ENCODE data around the gene DENND5A. TPM values are rescaled to one million over a fixed set of nuclear protein-coding genes. Genes with fewer than 3 reads are reported as not detected.

The DENND5A gene
- 15.0 TPM for polyA plus RNA-seq (2012; ENCODE audit: insufficient read depth, insufficient read length, low read depth)

DNA sequence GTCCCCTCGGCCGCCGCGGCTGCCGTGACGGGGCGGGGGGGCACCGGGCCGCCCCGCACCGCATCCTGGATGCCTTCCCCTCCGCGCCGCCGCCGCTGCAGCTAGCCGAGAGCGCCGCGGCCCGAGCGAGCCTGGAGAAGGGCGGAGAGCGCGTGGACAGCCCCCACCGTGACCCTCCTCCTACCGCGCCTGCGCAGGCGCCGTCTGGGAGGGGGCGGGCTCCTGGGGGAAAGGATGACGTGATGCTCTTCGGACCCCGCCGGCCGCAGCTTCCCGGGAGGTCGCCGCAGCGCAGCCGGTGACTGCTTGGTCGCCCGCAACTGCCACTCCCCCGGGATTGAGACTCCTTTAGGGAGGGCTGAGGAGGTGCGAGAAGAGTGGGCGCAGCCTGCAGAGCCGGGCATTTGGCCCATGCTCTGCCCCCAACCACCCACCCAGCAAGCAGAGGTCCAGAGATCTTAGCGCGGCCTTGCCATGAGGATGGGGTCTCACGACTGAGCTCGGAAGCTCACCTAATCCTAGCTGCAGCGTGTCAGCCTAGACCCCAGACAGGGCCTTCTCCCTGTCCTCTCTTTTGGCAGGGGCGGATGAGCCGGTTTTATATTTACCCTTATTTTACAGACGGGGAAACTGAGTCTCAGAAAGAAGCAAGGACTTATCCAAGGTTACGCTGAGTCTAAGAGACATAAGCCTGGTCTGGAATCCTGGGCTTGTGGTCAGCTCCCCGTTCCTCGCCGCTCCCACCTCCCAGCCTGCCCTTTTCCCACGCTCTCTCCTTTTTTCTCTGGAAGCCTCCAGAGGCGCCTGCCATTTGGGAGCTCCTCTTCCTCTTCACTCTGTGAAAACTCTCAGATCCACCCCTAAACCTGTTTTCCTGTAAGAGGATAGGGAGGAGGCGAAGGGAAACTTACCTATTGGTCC lies at the start of gene DENND5A:
TSS of gene DENND5A (minus strand) at position 140 of the 921 bp plus-strand sequence. CDS start 281 bp downstream, outside the sequence.
- peak within 1 kb of the TSS; percentile 77 for H3K4me3 ChIP-seq (ENCODE audit: low read depth, low read length)
- H3K9me3 ChIP-seq: no peaks in the 10 kb centered on the region
- DNase-seq: peak; percentile 86
- no peaks in the 10 kb centered on the region for H3K36me3 ChIP-seq
- no peaks in the 10 kb centered on the region for H3K4me1 ChIP-seq
- TF ChIP-seq, protein P1, sequence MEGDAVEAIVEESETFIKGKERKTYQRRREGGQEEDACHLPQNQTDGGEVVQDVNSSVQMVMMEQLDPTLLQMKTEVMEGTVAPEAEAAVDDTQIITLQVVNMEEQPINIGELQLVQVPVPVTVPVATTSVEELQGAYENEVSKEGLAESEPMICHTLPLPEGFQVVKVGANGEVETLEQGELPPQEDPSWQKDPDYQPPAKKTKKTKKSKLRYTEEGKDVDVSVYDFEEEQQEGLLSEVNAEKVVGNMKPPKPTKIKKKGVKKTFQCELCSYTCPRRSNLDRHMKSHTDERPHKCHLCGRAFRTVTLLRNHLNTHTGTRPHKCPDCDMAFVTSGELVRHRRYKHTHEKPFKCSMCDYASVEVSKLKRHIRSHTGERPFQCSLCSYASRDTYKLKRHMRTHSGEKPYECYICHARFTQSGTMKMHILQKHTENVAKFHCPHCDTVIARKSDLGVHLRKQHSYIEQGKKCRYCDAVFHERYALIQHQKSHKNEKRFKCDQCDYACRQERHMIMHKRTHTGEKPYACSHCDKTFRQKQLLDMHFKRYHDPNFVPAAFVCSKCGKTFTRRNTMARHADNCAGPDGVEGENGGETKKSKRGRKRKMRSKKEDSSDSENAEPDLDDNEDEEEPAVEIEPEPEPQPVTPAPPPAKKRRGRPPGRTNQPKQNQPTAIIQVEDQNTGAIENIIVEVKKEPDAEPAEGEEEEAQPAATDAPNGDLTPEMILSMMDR (IDR thresholded peaks at IDR 0.05; ENCODE audit: low read depth, low read length): no peak
- H3K27me3 ChIP-seq: no peaks in the 10 kb centered on the region

DNA sequence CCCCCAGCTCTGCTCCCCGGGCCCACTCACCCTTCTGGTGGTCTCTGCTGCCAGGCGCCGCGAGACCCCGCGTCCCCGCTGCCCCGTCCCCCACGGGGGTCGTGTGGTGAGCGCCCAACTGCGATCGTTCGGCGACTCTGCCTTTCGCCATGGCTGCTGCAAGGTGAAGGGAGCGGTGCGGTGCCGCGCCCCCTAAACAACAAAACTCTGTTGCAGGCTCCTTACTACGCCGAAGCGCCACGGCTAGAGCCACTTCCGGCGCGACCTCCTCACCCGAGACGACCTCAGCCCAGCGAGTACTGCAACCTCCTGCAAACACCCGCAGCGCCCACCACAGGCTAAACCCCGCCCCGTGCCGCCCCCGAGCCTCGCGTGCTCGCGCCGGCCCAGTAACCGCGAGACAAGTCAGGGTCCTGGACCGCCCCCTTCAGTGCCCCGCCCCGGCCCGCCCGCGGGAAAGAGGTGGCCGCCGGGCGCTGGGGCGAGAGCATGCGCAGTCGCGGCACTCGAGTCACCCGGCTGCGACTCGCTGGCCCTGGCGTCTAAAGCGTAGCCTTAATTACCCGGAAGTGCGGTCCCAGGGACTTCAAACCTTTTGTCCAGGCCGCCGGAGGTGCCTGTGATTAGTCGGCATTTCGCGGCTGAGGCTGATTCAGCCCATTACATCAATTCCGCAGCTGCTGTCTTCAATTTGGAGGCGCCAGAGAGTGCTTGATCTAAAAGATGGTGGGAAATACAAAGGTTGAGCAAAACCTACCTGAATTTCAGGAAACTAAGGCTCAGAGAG lies 49.3 kb upstream of the DENND5A start, which contains the start of gene TMEM41B:
TSS of gene TMEM41B (minus strand) at position 303 of the 787 bp plus-strand sequence. CDS start at position 151, 152 bp downstream.
- TF ChIP-seq, protein P1 (IDR thresholded peaks at IDR 0.05; ENCODE audit: low read depth, low read length): no peak
- peak; percentile 97 for DNase-seq
- Histone ChIP-seq H3K27me3 (no peaks in the 10 kb centered on the region), H3K9me3 (no peaks in the 10 kb centered on the region), H3K4me3 (ENCODE audit: low read depth, low read length) (peak within 1 kb of the TSS; percentile 71), H3K36me3 (no peaks in the 10 kb centered on the region), H3K4me1 (0 out of 2 replicates have a peak, but pooled peaks cover 2% of the 10 kb centered on the region)

DNA sequence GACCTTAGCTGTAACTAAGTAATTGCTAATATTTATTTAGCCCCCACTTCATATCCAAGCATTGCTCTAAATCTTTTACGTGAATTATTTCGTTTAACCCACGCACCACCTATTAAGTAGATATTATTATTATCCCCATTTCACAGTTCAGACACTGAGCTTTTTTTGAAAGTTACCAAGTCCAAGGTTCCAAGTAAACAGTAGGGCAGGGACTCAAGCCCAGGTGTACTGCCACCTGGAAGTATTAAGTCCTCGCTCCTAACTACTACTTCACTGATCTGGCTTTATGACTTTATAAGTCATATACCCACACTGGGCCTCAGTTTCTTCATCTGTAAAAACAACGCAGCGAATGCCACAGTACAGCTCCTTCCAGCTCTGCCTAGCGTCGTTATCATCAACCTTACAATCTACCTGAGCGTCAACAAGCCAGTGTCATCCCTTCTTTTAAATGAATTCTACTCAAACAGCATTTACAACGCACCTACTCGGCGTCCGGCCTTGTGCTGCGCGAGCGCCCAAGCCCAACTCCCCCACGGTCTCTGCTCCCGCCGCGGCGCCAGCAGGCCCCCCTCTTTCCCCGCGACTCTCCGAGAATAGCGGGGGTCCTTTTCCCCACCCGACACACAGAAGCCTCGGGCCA lies 48.6 kb upstream of the DENND5A start:
- Histone ChIP-seq H3K9me3 (no peaks in the 10 kb centered on the region), H3K4me3 (ENCODE audit: low read depth, low read length) (peak overlapping the region; percentile 71), H3K36me3 (no peaks in the 10 kb centered on the region), H3K4me1 (0 out of 2 replicates have a peak, but pooled peaks cover 2% of the 10 kb centered on the region), H3K27me3 (no peaks in the 10 kb centered on the region)
- TF ChIP-seq, protein P1 (IDR thresholded peaks at IDR 0.05; ENCODE audit: low read depth, low read length): no peak
- no peak for DNase-seq

GRCh38 chr11:9310485-9311090 lies 45.4 kb upstream of the DENND5A start:
- TF ChIP-seq, protein P1 (IDR thresholded peaks at IDR 0.05; ENCODE audit: low read depth, low read length): no peak
- DNase-seq: no peak
- no peaks in the 10 kb centered on the region for H3K9me3 ChIP-seq
- H3K4me1 ChIP-seq: 0 out of 2 replicates have a peak, but pooled peaks cover 2% of the 10 kb centered on the region
- H3K36me3 ChIP-seq: no peaks in the 10 kb centered on the region
- H3K4me3 ChIP-seq (ENCODE audit: low read depth, low read length): no peak overlapping the region
- H3K27me3 ChIP-seq: no peaks in the 10 kb centered on the region

DNA sequence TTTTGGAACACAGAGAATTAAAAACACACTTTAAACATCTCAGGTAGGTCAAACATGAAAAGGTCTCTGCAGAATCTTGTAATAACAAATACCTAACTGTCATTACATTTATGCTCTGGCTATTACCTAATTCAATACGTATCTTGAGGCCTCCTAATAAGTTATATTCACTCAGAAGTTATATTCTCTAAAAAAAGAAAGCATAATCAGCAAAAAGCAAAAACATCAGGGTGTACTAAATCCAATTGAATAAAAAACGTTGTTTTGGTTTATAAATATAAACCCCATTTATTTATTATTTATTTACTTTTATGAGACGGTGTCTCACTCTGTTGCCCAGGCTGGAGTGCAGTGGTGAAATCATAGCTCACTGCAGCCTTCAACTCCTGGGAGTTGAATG lies 39.0 kb upstream of the DENND5A start:
- DNase-seq: no peak
- H3K36me3 ChIP-seq: no peaks in the 10 kb centered on the region
- TF ChIP-seq, protein P1 (IDR thresholded peaks at IDR 0.05; ENCODE audit: low read depth, low read length): no peak
- no peak overlapping the region for H3K4me3 ChIP-seq (ENCODE audit: low read depth, low read length)
- H3K27me3 ChIP-seq: no peaks in the 10 kb centered on the region
- no peaks in the 10 kb centered on the region for H3K9me3 ChIP-seq
- no peaks in the 10 kb centered on the region for H3K4me1 ChIP-seq
